Gastroesophageal sphincter (tissue), 4 donors: ENCODE measurements around the gene HSPA1L. TPM values are rescaled to one million over a fixed set of nuclear protein-coding genes. Genes with fewer than 3 reads are reported as not detected.
"Not testable (repeated sequence)": the region's sequence is repeated elsewhere in the genome, so short reads cannot be mapped to it uniquely, and the experiment has no call there.

Experiments used
- ATAC-seq: fragments of 150-250 bp; one replicate; pipeline ENCODE4 v1.9.1; 2016; ENCODE audit warnings: mild to moderate bottlenecking, moderate library complexity
- H3K27ac ChIP-seq, 4 donors: fragments of 200-600 bp; sonication (generic) in 3 of 4; 1 replicate in 3 of 4; 2 replicates in 1 of 4; pipeline ENCODE4 v1.5.1; 2016 to 2019
- H3K27me3 ChIP-seq: fragments of 200-600 bp; sonication (generic); one replicate; pipeline ENCODE4 v1.5.1; 2019
- H3K36me3 ChIP-seq, 2 donors: fragments of 200-600 bp; sonication (generic); one replicate each; pipeline ENCODE4 v1.5.1; 2019; ENCODE audit warnings: control low read depth in 1 of 2
- H3K4me1 ChIP-seq, 3 donors: fragments of 200-600 bp; sonication (generic); 1 replicate in 2 of 3; 2 replicates in 1 of 3; pipeline ENCODE4 v1.5.1; 2016 to 2019; ENCODE audit warnings: control low read depth in 2 of 3
- H3K4me3 ChIP-seq, 2 donors: fragments of 200-600 bp; sonication (generic); one replicate each; pipeline ENCODE4 v1.5.1; 2019; ENCODE audit warnings: mild to moderate bottlenecking in 1 of 2, moderate library complexity in 1 of 2
- H3K9me3 ChIP-seq, 3 donors: fragments of 200-600 bp; sonication (generic); one replicate each; pipeline ENCODE4 v1.5.1; 2017 to 2019; ENCODE audit warnings: control low read depth in 2 of 3
- EP300 ChIP-seq: sonication (generic); formaldehyde crosslinking; IDR thresholded peaks from one replicate; pipeline ENCODE4 v1.6.1; 2017; ENCODE audit warnings: antibody characterized with exemption, mild to moderate bottlenecking
- POLR2A ChIP-seq, 2 donors: fragments of 450-650 bp; IDR thresholded peaks; one replicate each; pipeline ENCODE4 v1.6.1; 2017; ENCODE audit warnings: antibody characterized with exemption in 2 of 2, mild to moderate bottlenecking in 2 of 2, moderate library complexity in 1 of 2
- POLR2AphosphoS5 ChIP-seq: sonication (generic); formaldehyde crosslinking; IDR thresholded peaks from one replicate; pipeline ENCODE4 v1.6.1; 2017; ENCODE audit warnings: antibody characterized with exemption
- WGBS, 2 donors: methylation state at CpG; one replicate each; pipeline ENCODE4 v1.1.5; 2018; ENCODE audit warnings: low coverage in 1 of 2; 5-methylcytosine and 5-hydroxymethylcytosine counted together
- total RNA-seq, 4 donors: library from RNA; depleted of rRNA; stranded (reverse); fragments of >200 nt; gene quantifications; one replicate each; pipeline ENCODE4 v1.1.0, GENCODE V29; 2016
- TF ChIP-seq, protein P1 (sequence below), 4 experiments: fragments of 200-600 bp in 2 of 4; fragments of 450-650 bp in 2 of 4; sonication (generic) in 1 of 4; IDR thresholded peaks; one replicate each; pipeline ENCODE4 v1.5.1; 2017 to 2019; ENCODE audit warnings: antibody characterized with exemption in 4 of 4, mild to moderate bottlenecking in 2 of 4, moderate library complexity in 2 of 4

HSPA1L gene
- total RNA-seq, 4 donors from 2014 or later = 1.9 to 3.9 (median 2.6) TPM

DNA sequence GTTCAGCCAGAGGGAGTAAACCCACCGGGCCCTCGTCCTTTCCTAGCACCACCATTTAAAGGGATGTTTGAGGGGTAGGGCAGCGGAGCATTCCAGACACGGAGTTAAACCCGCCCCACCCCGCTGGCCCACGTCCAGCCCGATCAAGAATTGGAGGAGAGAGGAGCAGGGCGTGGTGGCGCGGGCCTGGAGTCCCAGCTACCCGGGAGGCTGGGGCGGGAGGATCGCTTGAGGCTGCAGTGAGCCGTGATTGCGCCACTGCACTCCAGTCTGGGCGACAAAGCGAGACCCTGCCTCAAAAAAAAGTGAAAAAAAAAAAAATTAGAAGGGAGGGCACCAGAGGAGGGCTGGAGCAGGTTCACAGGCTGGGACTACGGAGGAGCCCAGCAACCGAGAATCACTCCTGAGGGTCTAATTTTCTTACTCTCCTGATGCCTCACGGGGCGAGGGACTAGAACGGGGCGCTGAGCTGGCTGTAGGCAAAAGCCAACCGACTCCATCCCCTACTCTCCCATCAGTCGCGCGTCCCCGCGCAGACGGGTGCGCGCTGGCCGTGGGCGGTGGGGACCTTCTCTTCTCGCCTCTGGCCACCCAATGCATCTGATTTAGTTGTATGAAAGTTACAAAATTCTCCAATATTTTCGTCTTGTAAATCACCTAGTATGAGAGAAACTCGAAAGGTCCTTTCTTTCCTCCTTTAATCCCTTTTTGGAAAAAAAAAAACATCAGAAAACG is 6.4 kb upstream of the HSPA1L start:
- Histone ChIP-seq H3K27ac (peak overlapping the region; percentile 91 to 99 (median 96)), H3K27me3 (no peaks in the 10 kb centered on the region), H3K9me3 (no peaks in the 10 kb centered on the region), H3K4me3 (peak overlapping the region; percentile 58 to 61), H3K36me3 (no peaks in the 10 kb centered on the region), H3K4me1 (peaks cover 0 to 81% (median 39%) of the 10 kb centered on the region in 3 donors)
- TF ChIP-seq, protein P1, sequence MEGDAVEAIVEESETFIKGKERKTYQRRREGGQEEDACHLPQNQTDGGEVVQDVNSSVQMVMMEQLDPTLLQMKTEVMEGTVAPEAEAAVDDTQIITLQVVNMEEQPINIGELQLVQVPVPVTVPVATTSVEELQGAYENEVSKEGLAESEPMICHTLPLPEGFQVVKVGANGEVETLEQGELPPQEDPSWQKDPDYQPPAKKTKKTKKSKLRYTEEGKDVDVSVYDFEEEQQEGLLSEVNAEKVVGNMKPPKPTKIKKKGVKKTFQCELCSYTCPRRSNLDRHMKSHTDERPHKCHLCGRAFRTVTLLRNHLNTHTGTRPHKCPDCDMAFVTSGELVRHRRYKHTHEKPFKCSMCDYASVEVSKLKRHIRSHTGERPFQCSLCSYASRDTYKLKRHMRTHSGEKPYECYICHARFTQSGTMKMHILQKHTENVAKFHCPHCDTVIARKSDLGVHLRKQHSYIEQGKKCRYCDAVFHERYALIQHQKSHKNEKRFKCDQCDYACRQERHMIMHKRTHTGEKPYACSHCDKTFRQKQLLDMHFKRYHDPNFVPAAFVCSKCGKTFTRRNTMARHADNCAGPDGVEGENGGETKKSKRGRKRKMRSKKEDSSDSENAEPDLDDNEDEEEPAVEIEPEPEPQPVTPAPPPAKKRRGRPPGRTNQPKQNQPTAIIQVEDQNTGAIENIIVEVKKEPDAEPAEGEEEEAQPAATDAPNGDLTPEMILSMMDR (IDR thresholded peaks at IDR 0.05) = no peak
- peak in 1 of 2 donors; percentile 8 for TF ChIP-seq POLR2A (IDR thresholded peaks at IDR 0.05)
- no peak for TF ChIP-seq EP300
- TF ChIP-seq POLR2AphosphoS5 = peak; percentile 20
- 2 to 5% methylated on average over 15 to 31 of the region's 39 CpGs for WGBS, 2 donors
- peak; percentile 32 for ATAC-seq

DNA sequence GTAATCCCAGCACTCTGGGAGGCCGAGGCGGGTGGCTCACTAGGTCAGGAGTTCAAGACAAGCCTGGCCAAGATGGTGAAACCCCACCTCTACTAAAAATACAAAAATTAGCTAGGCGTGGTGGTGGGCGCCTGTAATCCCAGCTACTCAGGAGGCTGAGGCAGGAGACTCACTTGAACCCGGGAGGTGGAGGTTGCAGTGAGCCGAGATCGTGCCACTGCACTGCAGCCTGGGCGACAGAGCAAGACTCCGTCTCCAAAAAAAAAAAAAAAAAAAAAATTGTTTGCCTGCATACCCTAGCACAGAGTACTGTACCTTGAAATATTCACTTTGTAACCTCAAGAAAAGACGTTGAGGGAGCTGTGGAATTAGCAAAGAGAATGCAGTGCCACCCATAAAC is 5.3 kb upstream of the HSPA1L start:
- Histone ChIP-seq H3K4me1 (peaks cover 0 to 70% (median 31%) of the 10 kb centered on the region in 3 donors), H3K27ac (peak overlapping the region; percentile 91 to 99 (median 96))
- H3K27me3 ChIP-seq, ATAC-seq, H3K9me3 ChIP-seq, H3K4me3 ChIP-seq, H3K36me3 ChIP-seq: not testable (repeated sequence)
- 72 to 88% methylated on average over 3 to 6 of the region's 10 CpGs for WGBS, 2 donors

DNA sequence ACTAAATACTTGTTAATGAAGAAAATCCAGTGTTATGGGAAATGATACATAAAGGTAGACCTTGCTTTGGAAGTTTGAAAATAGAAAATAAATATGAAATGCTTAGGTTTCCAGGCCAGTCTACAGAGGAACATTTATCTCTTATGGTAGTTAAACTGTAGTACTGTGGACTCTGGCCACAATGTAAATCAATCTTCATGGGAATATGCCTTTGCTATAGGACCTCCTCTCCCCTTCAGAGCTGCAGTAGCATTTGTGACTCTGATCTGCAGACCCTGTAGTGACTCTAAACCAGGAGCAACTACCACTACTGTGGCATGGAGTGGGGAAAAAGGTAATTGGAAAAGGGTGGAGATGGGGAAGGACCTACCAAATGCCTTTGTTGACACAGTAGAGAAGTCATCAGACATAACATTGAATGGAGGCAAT is 4.8 kb upstream of the HSPA1L start:
- ATAC-seq = no peak
- Histone ChIP-seq H3K36me3 (no peaks in the 10 kb centered on the region), H3K27me3 (no peaks in the 10 kb centered on the region), H3K4me3 (no peak overlapping the region), H3K27ac (peak overlapping the region; percentile 30 to 98 (median 89)), H3K4me1 (peaks cover 0 to 65% (median 31%) of the 10 kb centered on the region in 3 donors), H3K9me3 (no peaks in the 10 kb centered on the region)
- TF ChIP-seq, protein P1 (IDR thresholded peaks at IDR 0.05) = no peak
- TF ChIP-seq POLR2A (IDR thresholded peaks at IDR 0.05) = no peak
- no peak for TF ChIP-seq EP300
- TF ChIP-seq POLR2AphosphoS5 = no peak

DNA sequence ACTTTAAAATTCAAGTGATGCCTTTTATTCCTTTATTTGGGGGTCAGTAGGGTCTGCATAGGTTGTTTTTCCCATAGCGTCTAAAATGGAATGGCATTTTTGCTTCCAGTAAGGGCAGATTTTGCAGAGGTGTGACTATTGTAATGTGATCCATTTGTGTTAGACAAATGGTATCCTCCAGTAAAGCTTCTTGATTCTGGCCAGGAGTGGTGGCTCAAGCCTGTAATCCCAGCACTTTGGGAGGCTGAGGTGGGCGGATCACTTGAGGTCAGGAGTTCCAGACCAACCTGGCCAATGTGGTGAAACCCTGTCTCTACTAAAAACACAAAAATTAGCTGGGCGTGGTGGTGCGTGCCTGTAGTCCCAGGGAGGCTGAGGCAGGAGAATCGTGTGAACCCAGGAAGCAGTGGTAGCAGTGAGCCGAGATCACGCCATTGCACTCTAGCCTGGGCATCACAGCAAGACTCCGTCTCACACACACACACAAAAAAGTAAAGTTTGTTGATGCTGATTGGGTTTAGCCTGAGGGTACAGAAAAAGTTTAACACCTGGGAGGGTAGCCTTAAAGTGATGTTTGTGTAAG is 2.9 kb upstream of the HSPA1L start:
- not testable (repeated sequence) for H3K27me3 ChIP-seq, H3K9me3 ChIP-seq, H3K36me3 ChIP-seq, ATAC-seq
- WGBS, 2 donors = 27 to 35% methylated on average over 1 to 5 of the region's 8 CpGs
- Histone ChIP-seq H3K4me1 (peaks cover 3 to 59% (median 35%) of the 10 kb centered on the region in 3 donors), H3K27ac (peak overlapping the region; percentile 29 to 98 (median 89)), H3K4me3 (peak overlapping the region; percentile 54 to 77)

DNA sequence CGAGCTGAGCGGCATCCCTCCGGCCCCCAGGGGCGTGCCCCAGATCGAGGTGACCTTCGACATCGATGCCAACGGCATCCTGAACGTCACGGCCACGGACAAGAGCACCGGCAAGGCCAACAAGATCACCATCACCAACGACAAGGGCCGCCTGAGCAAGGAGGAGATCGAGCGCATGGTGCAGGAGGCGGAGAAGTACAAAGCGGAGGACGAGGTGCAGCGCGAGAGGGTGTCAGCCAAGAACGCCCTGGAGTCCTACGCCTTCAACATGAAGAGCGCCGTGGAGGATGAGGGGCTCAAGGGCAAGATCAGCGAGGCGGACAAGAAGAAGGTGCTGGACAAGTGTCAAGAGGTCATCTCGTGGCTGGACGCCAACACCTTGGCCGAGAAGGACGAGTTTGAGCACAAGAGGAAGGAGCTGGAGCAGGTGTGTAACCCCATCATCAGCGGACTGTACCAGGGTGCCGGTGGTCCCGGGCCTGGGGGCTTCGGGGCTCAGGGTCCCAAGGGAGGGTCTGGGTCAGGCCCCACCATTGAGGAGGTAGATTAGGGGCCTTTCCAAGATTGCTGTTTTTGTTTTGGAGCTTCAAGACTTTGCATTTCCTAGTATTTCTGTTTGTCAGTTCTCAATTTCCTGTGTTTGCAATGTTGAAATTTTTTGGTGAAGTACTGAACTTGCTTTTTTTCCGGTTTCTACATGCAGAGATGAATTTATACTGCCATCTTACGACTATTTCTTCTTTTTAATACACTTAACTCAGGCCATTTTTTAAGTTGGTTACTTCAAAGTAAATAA is 2.2 kb upstream of the HSPA1L start:
- H3K4me1 ChIP-seq = peaks cover 3 to 55% (median 29%) of the 10 kb centered on the region in 3 donors
- TF ChIP-seq, protein P1 (IDR thresholded peaks at IDR 0.05) = peak in 1 of 4 experiments; percentile 16
- peak overlapping the region; percentile 54 to 77 for H3K4me3 ChIP-seq
- H3K27me3 ChIP-seq, H3K36me3 ChIP-seq, ATAC-seq, H3K9me3 ChIP-seq: not testable (repeated sequence)
- WGBS, 2 donors = 20 to 37% methylated on average over 1 to 12 of the region's 37 CpGs
- peak overlapping the region; percentile 64 to 98 (median 89) for H3K27ac ChIP-seq
